Measurements from ENCODE around the gene DLG5. TPM values are rescaled to one million over a fixed set of nuclear protein-coding genes. Genes with fewer than 3 reads are reported as not detected.

The DLG5 gene
- total and polyA plus RNA-seq, 9 of the 15 experiments (the other 6 are each of a cell fraction or from before 2014, with no cell fraction given) = 1.4 to 26.8 (median 11.2) TPM

DNA sequence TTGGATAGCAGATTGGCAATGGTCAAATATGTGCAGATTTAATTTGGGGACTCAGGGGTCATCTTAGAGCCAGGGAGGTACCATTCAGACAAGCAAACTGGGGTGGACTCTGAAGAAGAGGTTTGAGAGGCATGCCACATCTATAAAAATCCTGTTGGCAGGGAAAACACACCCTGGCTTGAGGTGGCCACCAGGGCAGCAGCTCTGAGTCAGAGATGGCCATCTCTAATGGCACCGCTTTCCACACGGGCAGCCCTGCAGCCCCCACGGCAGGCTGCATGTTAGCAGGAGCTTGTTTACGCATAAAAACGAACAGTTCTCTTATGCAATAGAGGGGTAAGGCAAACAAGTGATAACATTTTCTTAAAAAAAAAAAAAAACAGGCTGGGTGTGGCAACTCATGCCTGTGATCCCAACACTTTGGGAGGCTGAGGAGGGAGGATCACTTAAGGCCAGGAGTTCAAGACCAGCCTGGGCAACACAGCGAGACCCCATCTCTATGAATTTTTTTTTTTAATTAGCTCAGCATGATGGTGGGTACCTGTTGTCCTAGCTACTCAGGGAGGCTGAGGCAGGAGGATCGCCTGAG is 14.9 kb downstream of the DLG5 start (continued):
- TF ChIP-seq THRB (CRISPR knock-in tag; conservative IDR thresholded peaks at IDR 0.05) = 0 out of 2 replicates have a peak, but pooled peaks have one; percentile 15
- TF ChIP-seq ZNF436 (CRISPR knock-in tag; IDR thresholded peaks at IDR 0.05) = no peak
- no peak for TF ChIP-seq RFX1 (IDR thresholded peaks at IDR 0.05)
- no peak for TF ChIP-seq NFYB (IDR thresholded peaks at IDR 0.05; ENCODE audit: extremely low read depth, insufficient read length)
- TF ChIP-seq RCOR1 (IDR thresholded peaks at IDR 0.05; ENCODE audit: borderline replicate concordance in 1 of 2, low read depth in 2 of 2, low read length in 2 of 2) = peak in 1 of 2 experiments; percentile 91; a peak in 2 of 4 replicates
- no peak for TF ChIP-seq NR2C2 (CRISPR knock-in tag; IDR thresholded peaks at IDR 0.05)
- peak; percentile 52; the same call in 1 of the 2 replicates for TF ChIP-seq NR2C2 (tag; IDR thresholded peaks at IDR 0.05)
- no peak for TF ChIP-seq CHD2 (IDR thresholded peaks at IDR 0.05; ENCODE audit: low read depth, low read length)
- TF ChIP-seq TSHZ1 (CRISPR knock-in tag; IDR thresholded peaks at IDR 0.05) = 0 out of 2 replicates have a peak, but pooled peaks have one; percentile 64
- TF ChIP-seq ZNF263 (CRISPR knock-in tag; IDR thresholded peaks at IDR 0.05; ENCODE audit: borderline replicate concordance) = 0 out of 2 replicates have a peak, but pooled peaks have one; percentile 36
- no peak for TF ChIP-seq ZNF133 (CRISPR knock-in tag; IDR thresholded peaks at IDR 0.05)
- TF ChIP-seq CREM (IDR thresholded peaks at IDR 0.05; ENCODE audit: low read depth) = peak; percentile 12; the same call in 1 of the 2 replicates
- TF ChIP-seq SMAD4 (CRISPR knock-in tag; conservative IDR thresholded peaks at IDR 0.05) = peak; percentile 84
- no peak for TF ChIP-seq ZC3H8 (IDR thresholded peaks at IDR 0.05)
- TF ChIP-seq E2F6 (IDR thresholded peaks at IDR 0.05; ENCODE audit: borderline replicate concordance in 1 of 2, extremely low read depth in 1 of 2, insufficient read depth in 1 of 2, insufficient read length in 1 of 2, low read depth in 1 of 2, low read length in 1 of 2, poor library complexity in 1 of 2, severe bottlenecking in 1 of 2) = no peak
- TF ChIP-seq, protein P1, sequence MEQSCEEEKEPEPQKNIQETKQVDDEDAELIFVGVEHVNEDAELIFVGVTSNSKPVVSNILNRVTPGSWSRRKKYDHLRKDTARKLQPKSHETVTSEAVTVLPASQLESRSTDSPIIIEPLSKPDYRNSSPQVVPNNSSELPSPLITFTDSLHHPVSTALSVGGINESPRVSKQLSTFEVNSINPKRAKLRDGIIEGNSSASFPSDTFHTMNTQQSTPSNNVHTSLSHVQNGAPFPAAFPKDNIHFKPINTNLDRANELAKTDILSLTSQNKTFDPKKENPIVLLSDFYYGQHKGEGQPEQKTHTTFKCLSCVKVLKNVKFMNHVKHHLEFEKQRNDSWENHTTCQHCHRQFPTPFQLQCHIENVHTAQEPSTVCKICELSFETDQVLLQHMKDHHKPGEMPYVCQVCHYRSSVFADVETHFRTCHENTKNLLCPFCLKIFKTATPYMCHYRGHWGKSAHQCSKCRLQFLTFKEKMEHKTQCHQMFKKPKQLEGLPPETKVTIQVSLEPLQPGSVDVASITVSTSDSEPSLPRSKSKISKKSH (CRISPR knock-in tag; IDR thresholded peaks at IDR 0.05) = no peak
- no peak for TF ChIP-seq USF2 (CRISPR knock-in tag; IDR thresholded peaks at IDR 0.05)
- 0 out of 2 replicates have a peak, but pooled peaks have one; percentile 16 for TF ChIP-seq ZNF764 (CRISPR knock-in tag; IDR thresholded peaks at IDR 0.05; ENCODE audit: low read depth)
- peak; percentile 80 for TF ChIP-seq ZSCAN32 (CRISPR knock-in tag; IDR thresholded peaks at IDR 0.05)
